SK-N-MC (cell line): Measurements from ENCODE around the gene ZNF230.

Experiments
- EZH2 ChIP-seq: fragments of 200-600 bp; sonication (generic); IDR thresholded peaks from one replicate; pipeline ENCODE4 v1.6.1; 2017; ENCODE audit warnings: antibody characterized with exemption
- POLR2AphosphoS5 ChIP-seq: IDR thresholded peaks from 2 replicates; pipeline ENCODE4 v1.6.1; 2012; ENCODE audit warnings: mild to moderate bottlenecking, low read depth, low read length, borderline replicate concordance

GRCh38 chr19:44059229-44059628 is 56.5 kb downstream of the ZNF230 start:
- TF ChIP-seq EZH2 (no peak), POLR2AphosphoS5 (no peak)
